ENCODE data around the gene CDC7. TPM values are rescaled to one million over a fixed set of nuclear protein-coding genes. Genes with fewer than 3 reads are reported as not detected.

Gene CDC7
- total RNA-seq, 1 experiment from 2014 or later: 41.6 TPM

DNA sequence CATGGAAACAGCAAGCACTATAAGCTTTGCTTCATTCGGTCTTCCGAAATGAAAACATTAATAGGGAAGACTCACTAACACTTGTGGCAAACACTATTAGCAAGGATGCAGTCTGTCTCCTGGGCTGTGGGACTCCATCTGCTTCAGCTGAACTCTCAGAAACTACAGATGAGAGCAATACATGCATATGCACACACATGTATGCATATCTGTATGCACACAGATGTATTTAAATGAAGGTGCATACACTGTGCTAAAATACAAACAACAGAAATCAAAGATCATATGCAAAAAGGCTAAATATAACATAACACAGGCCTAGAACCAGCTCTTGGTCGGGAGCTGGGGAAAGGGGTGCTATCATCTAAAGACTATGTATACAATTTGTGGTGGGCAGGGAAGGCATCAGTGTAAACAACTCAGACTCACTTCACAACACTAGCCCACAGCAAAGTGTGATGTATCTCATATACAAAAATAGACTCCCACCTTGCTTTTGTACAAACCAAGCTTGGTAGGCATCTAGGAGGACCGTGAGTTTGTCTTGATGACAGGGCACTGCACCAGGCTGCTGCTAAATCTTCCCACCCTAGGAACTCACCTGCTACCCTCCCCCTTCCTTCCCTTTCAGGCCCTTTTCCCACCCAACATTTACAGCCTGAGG is 32.8 kb downstream of the CDC7 start:
- Histone ChIP-seq H4K20me1 (ENCODE audit: control insufficient read depth, insufficient read depth, insufficient read length) (no peaks in the 10 kb centered on the region), H2BK120ac (ENCODE audit: low read depth, low read length, poor library complexity, severe bottlenecking) (no peak overlapping the region), H2AFZ (ENCODE audit: low read length) (no peak overlapping the region), H3K4me1 (ENCODE audit: insufficient read depth, low read length) (no peaks in the 10 kb centered on the region), H3K4ac (ENCODE audit: low read depth, low read length) (no peak overlapping the region), H4K5ac (ENCODE audit: insufficient read length, low read depth, low read length) (no peak overlapping the region), H2BK20ac (ENCODE audit: low read depth, low read length, poor library complexity, severe bottlenecking) (no peak overlapping the region), H3K14ac (ENCODE audit: insufficient read depth, low read length) (no peak overlapping the region), H3K79me2 (ENCODE audit: insufficient read depth, low read length) (no peaks in the 10 kb centered on the region), H3K27me3 (ENCODE audit: insufficient read depth, low read length) (no peaks in the 10 kb centered on the region), H3T11ph (ENCODE audit: low read length) (no peak overlapping the region), H3K9ac (ENCODE audit: extremely low read depth, insufficient read length, low read length) (no peak overlapping the region), H3K18ac (ENCODE audit: insufficient read length, low read depth, low read length) (no peak overlapping the region), H3K23me2 (ENCODE audit: insufficient read length, low read depth, low read length, poor library complexity, severe bottlenecking) (no peaks in the 10 kb centered on the region), H3K4me2 (ENCODE audit: insufficient read depth, insufficient read length, low read length) (no peak overlapping the region), H3K56ac (ENCODE audit: insufficient read length, low read depth, low read length) (no peak overlapping the region), H4K8ac (replicated peaks; ENCODE audit: insufficient read length, low read depth, low read length) (no peak overlapping the region), H3K79me1 (ENCODE audit: insufficient read depth, low read depth, low read length, poor library complexity, severe bottlenecking) (no peaks in the 10 kb centered on the region), H3K23ac (ENCODE audit: insufficient read length, low read depth, low read length) (no peak overlapping the region), H2BK12ac (ENCODE audit: insufficient read length, low read depth, low read length) (no peak overlapping the region), H3K9me3 (ENCODE audit: control insufficient read depth, low read depth, low read length) (no peaks in the 10 kb centered on the region), H2AK5ac (ENCODE audit: insufficient read length, low read length) (no peak overlapping the region), H4K91ac (ENCODE audit: insufficient read length, low read depth, low read length) (no peak overlapping the region), H2BK5ac (ENCODE audit: insufficient read length, low read length) (no peak overlapping the region), H2BK15ac (ENCODE audit: low read depth, low read length) (no peak overlapping the region), H3K27ac (ENCODE audit: insufficient read length, low read depth, low read length) (no peak overlapping the region)
- Mint-ChIP-seq H3K4me3 (no peak overlapping the region), H3K9me3 (no peaks in the 10 kb centered on the region), H3K27me3 (ENCODE audit: low read depth) (no peaks in the 10 kb centered on the region), H3K4me1 (peaks cover 9 to 15% of the 10 kb centered on the region in 2 experiments), H3K27ac (peak overlapping the region; percentile 23 to 76 (median 24); a peak in 3 of 7 replicates), H3K36me3 (ENCODE audit: insufficient read depth in 1 of 3, low read depth in 3 of 3) (no peaks in the 10 kb centered on the region)
- WGBS (ENCODE audit: extremely low coverage, insufficient read length, low lambda C conversion rate): no CpG with 5 or more reads among the region's 4 CpGs
- no peak for DNase-seq
- TF ChIP-seq CTCF (conservative IDR thresholded peaks at IDR 0.05): no peak
